Body of pancreas (tissue), 4 donors: Measurements from ENCODE around the gene GPR61.

Experiments used
- POLR2A ChIP-seq, 3 donors: fragments of 450-650 bp; IDR thresholded peaks; one replicate each; pipeline ENCODE4 v1.6.1; 2016; ENCODE audit warnings: antibody characterized with exemption in 3 of 3, mild to moderate bottlenecking in 2 of 3
- TF ChIP-seq, protein P1 (sequence below), 7 experiments: fragments of 450-650 bp in 4 of 7; fragments of 200-600 bp in 3 of 7; sonication (generic) in 3 of 7; IDR thresholded peaks; one replicate each; pipeline ENCODE4 v1.5.1; 2016 to 2019; ENCODE audit warnings: antibody characterized with exemption in 7 of 7

DNA sequence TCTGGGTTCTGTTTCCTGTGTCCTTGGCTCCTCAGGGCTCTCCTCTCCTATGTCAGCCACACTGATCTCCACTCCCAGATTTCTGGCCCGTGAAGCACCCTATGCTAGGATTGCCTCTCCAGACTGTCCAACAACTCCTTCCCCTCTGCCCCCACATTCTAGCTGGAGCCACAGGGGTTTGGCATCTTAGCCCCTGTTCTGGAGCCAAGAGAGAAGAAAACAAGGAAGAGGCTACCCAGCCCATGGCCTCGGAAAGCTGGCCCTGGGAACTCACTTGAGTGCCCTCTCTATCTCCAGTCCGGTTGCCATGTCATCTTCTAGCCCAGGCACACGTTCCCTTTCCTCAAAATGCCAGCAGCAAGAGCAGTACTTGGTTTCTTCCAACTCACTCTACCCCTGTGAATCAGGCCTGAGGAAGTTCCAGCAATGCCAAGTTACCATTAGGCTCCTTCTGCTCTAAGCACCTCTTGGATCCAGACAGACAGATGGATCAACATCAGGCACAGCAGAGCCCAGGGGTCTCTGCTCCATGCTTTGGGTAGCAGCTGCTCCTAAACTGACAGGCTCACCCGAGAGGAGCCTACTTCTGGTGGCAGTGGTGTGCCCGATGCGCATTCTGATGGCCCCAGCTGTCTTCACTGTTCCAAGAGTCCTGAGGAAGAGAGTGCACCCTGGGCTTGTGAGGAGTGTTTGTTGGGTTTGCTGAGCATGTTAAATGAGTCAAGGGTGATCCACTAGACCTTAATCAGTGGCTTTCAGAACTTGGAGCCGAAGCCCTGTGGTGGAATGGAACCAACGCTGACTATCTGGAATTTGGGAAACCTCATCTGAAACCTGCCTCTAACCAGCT is 11.6 kb upstream of the GPR61 start:
- TF ChIP-seq, protein P1, sequence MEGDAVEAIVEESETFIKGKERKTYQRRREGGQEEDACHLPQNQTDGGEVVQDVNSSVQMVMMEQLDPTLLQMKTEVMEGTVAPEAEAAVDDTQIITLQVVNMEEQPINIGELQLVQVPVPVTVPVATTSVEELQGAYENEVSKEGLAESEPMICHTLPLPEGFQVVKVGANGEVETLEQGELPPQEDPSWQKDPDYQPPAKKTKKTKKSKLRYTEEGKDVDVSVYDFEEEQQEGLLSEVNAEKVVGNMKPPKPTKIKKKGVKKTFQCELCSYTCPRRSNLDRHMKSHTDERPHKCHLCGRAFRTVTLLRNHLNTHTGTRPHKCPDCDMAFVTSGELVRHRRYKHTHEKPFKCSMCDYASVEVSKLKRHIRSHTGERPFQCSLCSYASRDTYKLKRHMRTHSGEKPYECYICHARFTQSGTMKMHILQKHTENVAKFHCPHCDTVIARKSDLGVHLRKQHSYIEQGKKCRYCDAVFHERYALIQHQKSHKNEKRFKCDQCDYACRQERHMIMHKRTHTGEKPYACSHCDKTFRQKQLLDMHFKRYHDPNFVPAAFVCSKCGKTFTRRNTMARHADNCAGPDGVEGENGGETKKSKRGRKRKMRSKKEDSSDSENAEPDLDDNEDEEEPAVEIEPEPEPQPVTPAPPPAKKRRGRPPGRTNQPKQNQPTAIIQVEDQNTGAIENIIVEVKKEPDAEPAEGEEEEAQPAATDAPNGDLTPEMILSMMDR (IDR thresholded peaks at IDR 0.05): no peak
- no peak for TF ChIP-seq POLR2A (IDR thresholded peaks at IDR 0.05)
